GM13977 (cell line): ENCODE results near the gene WNT7A.

ENCODE experiments used
- DNase-seq: peaks from one replicate; pipeline ENCODE4 v3.0.0; 2012; ENCODE audit warnings: low spot score
- CTCF ChIP-seq: IDR thresholded peaks from 2 replicates; pipeline ENCODE4 v1.5.1; 2012; ENCODE audit warnings: mild to moderate bottlenecking, control low read depth; ENCODE audit not compliant: insufficient read depth; ENCODE audit errors: extremely low read depth, missing control alignments
- in situ Hi-C: fragments of 300-500 bp; cut with MboI; formaldehyde crosslinking; loops from one replicate; pipeline ENCODE4 v1.12.0; 2022; ENCODE audit warnings: low sequenced_read_pairs, low pct_unique_long_range_greater_than_20kb, mixed read lengths, inconsistent platforms; ENCODE audit not compliant: unreplicated experiment

The WNT7A gene

GRCh38 chr3:13786811-13787210, 93.1 kb downstream of the WNT7A start:
- no peak for TF ChIP-seq CTCF
- in situ Hi-C loops, result no loop called here
- DNase-seq, result no peak

GRCh38 chr3:13785853-13786436, 93.9 kb downstream of the WNT7A start:
- in situ Hi-C loops, result no loop called here
- no peak for TF ChIP-seq CTCF
- no peak for DNase-seq

- no peak for DNase-seq
- in situ Hi-C loops, result no loop called here
Measured at GRCh38 chr3:13785351-13785750, 94.5 kb downstream of the WNT7A start.

GRCh38 chr3:13783476-13783875, 96.4 kb downstream of the WNT7A start:
- no peak for TF ChIP-seq CTCF
- DNase-seq, result no peak
- in situ Hi-C loops, result no loop called here

More at GRCh38 chr3:13785351-13785750, 94.5 kb downstream of the WNT7A start:
- TF ChIP-seq CTCF, result no peak

- DNase-seq, result no peak
- TF ChIP-seq CTCF, result no peak
- in situ Hi-C loops, result no loop called here
Measured at GRCh38 chr3:13782501-13782900, 97.4 kb downstream of the WNT7A start.

- no peak for DNase-seq
- in situ Hi-C loops, result no loop called here
- no peak for TF ChIP-seq CTCF
Measured at GRCh38 chr3:13781417-13781816, 98.5 kb downstream of the WNT7A start.

- TF ChIP-seq CTCF, result no peak
- in situ Hi-C loops, result no loop called here
- DNase-seq, result no peak
Measured at GRCh38 chr3:13780432-13781176, 99.3 kb downstream of the WNT7A start.
